ENCODE measurements around the gene SYCE1L. TPM values are rescaled to one million over a fixed set of nuclear protein-coding genes. Genes with fewer than 3 reads are reported as not detected.

SYCE1L gene
- total RNA-seq, 1 donor from 2014 or later = 1.2 TPM

Other genes with a start within 250 kb of the SYCE1L start
- 5.0 TPM for gene MON1B, start 8.2 kb upstream of the SYCE1L start, total RNA-seq
- gene ADAMTS18, start 235.6 kb downstream of the SYCE1L start, total RNA-seq = 9.2 TPM

All from tongue (tissue), 1 donor.